T-helper 22 cell (primary cell): ENCODE data around the gene AMBRA1.

Experiments
- DNase-seq: peaks from one replicate; pipeline ENCODE4 v3.0.0-alpha.2; 2020; ENCODE audit warnings: low read depth

Gene AMBRA1

DNA sequence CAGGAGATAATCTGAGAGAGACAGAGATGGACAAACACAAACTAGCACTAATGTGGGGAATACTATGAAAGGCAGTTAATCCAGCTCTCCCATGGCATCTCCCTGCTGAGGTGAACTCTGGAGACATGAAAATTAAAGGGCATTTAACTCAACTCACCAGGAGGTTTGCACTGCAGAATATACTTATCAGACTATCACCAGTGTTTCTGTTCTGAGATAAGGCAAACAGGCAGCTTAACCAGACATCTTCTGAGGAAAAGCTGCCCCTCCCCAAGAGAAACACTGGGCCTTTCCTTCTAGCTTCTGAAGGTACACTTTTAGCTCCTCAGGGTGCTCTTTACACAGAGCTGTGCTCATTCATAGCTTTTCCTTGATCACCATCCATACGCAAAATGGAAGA, 85.5 kb downstream of the AMBRA1 start:
- DNase-seq = no peak

DNA sequence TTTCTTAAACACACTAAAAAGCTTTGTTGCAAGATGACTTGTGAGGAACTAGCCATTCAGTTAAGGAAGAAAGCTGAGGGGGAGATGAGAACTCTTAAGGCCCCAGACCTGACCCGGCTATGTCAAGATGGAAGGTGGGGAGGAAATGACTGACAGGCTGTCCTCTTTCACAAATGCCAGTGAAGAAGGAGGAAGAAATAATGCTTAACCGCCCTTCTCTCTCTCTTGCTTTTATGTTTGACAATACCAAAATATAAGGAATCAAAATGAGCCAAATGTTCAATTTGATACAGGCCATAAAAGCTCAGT, 87.4 kb downstream of the AMBRA1 start:
- no peak for DNase-seq

DNA sequence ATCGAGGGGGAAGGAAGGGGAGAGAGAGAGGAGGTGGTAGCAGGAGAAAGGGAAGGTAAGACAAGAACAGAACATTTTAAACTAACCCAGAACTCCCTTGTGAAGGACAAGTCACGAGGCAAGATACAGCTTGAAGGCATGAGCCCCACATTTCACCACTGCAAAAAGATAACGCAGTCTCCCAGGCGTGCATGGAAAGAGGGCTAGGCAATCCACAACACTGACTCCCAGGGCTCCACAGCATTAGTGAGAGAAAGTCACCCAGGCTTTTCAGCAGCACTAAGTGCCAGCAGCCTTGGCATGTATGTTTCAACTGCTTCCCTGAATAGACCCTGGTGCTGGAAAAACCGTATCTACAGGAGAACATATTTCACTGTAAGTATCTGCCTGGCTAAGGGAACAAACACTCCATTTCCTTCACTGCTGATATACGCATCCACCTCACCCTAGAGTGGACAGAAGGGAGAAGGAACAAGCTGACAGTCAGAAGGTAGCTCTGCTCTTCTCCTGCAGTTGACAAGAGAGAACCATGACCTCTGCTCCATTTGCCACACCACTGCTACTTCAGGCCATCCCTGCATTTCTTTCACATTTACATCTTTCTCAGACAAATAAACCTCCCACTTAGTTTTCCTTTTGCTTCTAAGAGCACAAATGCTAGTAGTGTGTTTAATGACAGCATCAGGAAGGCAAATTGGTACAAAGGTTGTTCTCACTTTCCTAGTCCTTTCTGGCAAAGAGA, 87.9 kb downstream of the AMBRA1 start:
- DNase-seq = no peak

DNA sequence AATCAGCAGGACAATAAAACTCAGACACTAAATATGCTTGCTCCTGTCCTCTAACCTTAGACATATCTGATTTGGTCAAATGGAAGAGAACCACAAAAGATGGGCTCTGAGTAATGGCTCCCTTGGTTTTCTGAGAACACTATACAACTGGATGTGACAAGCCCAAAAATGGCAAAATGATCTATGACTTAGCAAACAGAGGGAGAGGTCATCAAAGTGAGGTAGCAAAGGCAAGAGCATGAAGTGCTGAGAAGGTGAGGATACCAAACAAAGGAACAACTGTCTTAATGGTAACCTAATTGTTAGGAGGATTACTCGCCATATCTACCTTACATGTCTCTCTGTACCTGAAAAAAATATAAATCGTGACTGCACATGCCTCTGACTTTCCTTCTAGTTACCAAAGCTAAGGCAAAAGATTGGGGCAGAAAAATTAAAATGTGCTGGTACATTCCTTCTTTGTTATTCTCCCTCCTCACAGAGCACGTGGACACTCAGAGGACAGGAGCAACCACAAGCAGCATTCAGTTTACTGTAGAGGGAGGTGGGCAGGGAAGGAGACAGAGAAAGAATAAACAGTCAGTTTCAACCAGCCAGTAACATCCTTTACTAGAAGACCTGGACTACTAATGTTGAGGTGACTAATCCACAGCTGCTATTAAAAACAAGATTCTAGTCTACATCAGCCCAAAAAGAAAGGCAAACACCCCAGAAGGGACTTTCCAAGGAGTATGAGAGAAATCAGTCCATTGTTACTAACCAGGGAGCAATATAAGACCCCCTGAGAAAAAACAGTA, 88.8 kb downstream of the AMBRA1 start:
- no peak for DNase-seq

DNA sequence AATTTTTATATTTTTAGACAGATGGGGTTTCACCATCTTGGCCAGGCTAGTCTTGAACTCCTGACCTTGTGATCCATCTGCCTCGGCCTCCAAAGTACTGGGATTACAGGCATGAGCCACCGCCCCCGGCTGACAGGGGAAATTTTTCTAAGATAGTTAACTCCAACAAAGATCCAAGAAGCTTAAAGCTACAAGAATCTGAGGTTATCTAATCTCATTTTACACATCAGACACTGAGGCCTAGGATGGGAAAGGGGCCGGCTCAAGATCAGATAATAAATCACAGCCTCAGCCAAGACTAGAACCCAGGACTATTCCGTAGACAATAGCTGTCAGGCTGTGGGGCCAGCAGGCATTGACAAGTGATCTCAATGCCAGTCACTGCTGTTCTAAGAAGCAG, 94.0 kb downstream of the AMBRA1 start:
- no peak for DNase-seq

DNA sequence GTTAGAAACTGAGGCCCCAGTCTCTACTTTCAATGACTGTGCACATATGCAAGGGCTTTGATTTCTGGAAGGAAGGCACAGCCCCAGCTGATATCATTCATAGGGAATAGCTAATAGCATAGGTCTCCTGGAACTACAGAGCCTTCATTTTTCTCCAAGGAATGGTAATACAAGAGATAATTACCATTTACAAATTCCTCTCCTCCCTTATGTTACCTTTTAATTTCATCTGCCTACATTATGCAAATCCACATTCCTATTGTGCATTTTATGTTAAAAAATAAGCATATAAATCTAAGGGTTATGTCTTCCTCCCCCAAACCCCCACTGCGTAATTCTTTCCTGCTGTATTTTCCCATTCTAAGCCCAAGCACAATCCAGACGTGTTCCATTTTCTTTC, 94.9 kb downstream of the AMBRA1 start:
- no peak for DNase-seq

DNA sequence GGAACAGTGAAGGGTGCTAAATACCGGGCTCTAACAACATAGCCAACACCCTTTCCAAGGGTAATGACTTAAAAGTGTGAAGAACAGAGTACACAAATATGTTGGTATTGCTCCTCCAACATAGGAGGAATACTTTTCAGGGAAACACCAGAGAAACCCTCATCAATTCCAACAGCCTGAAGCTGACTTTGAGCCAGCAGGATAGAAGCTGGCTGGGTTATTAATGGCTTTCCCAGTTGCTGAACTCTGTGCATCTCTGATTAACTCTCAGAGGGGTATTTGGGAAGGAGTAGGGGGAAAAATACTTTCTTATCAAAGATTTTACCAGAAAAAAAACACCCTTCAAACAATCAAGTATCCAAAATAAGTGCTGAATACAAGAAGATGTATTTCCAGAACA, 95.6 kb downstream of the AMBRA1 start:
- DNase-seq = no peak

DNA sequence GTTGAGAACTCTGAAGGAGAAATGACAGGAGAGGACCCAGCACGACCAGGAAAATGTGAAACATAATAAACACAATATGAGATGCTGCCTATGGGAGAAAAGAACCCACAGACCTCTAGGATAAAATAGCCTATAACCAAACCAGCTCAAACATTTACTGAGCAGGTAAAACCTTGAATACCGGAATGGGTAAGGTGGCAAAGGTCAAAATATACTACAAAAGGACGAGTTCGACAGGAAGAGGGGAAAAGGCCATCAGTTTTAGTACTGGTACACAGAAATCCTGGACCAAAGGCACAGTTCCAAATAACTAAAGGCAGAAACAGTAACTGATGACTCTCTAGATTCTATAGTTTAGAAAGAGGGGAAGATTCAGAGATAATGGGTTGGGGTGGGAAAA, 96.3 kb downstream of the AMBRA1 start:
- DNase-seq = no peak

DNA sequence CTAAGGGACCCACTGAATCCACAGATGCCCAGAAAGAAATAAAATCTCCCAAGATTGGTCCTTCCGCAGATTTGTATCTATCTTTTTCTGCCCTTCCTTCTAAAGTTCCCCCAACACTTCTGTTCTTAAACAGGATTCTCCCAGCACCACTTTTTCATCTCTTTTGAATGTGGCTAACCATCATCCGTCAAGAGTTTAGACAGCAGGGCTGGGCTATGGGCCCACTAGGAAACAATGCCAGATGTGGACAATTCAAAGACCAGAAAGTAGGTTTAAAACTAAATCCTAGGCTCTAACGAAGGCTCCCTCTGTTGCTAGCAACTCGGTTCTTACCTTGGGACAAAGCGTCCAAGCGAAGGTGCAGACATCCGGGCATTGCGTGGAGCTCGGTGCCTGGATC, 100.0 kb downstream of the AMBRA1 start:
- no peak for DNase-seq

DNA sequence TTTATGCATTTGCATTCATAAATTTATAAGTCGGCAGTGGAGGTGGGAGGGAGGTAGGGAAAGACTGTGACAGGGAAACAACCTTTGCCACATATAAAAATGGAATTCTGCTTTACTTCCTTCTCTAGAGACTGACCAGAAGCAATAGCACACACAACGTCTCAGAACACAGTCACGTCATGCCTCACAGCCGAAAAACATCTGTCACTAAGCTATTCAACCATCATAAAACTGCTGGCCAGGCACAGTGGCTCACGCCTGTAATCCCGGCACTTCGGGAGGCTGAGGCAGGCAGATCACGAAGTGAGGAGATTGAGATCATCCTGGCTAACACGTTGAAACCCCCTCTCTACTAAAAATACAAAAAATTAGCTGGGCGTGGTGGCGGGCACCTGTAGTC, 101.3 kb downstream of the AMBRA1 start:
- no peak for DNase-seq

DNA sequence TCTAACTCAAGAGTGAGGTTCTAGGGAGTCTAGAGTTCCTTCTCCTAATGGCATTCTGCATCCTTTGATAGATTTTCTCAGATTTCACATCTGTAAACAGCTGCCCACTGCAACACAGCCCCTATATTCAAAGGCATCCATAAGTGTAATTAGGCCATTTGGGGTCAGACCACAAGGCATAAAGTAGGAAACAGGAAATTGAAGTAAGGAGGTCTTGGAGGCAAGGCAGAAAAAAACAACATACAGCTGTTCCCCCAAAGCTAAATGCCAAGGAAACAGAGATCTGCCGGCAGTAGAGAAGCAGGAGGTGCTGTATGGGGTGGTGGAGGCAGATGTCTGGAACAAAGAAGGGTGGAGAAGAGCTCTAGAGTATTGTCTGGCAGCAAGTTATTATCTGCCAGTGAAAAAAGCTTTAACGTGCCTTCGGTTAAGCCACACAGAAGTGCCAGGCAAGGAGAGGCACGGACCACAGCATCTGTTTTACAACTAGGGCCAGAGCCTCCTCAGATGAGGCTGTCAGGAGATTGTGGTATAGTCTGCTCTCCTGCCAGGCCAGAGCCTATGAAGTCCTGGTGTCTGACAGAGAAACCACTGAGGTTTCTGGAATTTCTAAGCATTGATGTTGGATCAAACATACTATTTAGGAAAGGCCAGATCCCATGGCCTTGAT, 102.0 kb downstream of the AMBRA1 start:
- no peak for DNase-seq

DNA sequence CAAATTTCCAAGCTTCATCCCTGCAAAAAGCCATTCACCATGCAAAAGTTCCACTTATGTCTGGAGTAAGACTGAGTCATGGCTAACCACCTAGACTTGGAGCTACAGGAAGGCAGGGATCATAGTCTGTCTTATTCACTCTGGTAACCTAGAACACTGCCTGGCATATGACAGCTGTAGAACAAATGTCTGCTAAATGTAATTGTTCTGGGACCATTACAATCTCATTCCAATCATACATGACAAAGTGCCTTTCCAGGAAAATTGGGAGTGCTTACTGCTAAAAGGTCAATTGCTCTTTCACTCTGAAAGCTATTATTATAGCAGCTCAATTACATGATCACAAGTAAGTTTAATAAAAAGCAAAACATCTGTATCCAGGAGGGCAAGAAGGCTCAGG, 103.2 kb downstream of the AMBRA1 start:
- DNase-seq = no peak

DNA sequence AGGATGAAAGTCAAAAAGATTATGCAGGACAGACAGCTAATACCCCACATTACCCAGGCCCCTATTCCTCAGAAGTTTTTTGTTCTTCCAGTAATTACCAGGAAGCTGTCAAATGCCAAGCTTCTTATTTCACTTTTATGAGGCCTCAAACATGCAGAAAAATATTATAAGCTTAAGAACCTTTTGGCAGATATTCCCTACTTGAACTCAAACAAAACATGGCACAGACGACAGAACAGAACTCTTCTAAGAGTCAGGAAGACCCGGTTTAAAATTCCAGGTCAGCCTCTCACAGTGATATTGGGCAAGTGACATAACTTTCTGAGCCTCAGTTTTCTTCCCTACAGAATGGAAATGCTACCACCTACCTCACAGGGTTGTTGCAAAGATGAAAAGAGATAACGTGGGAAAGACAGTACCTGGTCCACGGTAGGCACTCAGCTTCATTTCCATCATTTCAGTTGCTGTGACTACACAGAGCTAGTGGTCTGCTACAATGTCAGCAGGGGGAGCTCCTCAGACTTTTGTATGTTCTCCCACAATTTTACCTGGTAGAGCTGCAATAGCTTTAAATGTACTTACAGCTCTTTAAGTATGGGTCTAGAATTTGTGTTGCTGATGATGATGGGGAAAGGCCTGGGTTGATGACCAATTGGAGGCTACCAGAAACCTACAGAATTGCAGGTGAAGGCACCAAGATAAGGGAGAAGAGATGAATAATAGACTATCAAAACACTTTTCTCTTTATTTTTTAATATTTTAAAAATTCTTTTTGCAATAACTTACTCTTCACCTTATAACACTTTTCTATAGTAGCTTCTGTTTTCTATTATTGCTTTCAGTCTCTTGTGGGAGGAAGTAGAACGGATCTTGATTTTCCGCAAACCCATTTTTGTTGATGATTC, 103.9 kb downstream of the AMBRA1 start:
- no peak for DNase-seq

DNA sequence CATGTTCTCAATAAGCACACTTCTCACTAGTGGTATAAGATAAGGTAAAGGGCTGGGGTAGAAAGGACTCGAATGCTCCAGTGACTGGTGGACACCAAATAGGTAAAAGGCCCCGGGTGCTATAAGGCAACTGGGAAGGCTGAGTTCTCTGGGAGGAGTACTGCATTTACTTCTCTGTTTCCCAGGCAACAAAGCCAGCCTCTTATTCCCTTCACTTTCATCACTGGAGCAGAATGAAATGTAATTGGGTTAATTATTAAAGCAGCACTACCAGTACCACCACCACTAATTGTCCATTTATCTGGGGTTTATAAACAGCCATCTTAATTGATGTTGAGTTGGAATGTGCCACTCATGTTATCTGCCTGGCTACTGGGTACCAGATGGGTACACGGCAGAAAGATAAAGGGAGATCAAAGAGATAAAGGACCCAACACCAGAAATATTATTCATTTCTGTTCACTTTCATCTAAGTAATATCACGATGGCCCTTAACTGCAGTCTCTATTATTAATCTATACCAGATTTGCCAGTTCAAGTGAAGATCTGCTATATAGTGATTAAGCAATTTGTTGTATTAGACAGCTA, 107.9 kb downstream of the AMBRA1 start:
- DNase-seq = no peak

DNA sequence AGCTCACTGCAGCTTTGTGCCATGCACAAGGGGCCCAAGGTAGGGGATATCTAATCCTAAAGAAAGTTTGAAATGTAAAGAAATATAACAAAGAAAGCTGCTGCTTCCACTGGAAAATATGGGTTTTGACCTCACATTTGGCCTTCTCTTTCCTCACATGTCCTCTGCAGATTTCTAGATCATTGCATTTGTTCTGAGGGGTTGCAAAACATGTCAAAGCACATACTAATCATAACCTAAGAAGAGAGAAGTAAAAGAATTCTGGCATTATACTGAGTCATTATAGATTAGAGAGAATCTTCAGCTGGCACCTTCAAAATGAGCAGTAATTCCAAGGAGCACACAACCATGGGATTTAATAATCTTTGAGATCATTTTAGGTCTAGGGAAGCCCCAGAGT, 109.7 kb downstream of the AMBRA1 start:
- no peak for DNase-seq

DNA sequence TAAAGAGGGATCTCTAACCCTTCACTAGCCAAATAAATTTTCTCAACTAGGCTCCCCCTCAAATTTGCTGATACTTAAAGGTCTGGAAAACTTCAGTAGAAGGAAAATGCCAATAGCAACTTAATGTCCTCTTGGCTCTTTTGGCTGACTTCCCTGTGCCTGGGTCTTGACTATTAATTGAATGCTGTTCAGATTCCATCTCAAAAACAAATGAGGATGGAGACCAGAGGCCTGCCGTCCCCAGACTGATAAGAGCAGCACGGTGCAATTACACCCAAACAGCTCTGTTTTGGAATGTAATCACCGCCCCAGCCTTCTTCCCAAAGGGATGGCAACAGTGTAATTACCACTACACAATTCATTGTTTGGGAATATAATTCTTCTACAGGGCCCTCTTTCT, 112.9 kb downstream of the AMBRA1 start:
- no peak for DNase-seq

DNA sequence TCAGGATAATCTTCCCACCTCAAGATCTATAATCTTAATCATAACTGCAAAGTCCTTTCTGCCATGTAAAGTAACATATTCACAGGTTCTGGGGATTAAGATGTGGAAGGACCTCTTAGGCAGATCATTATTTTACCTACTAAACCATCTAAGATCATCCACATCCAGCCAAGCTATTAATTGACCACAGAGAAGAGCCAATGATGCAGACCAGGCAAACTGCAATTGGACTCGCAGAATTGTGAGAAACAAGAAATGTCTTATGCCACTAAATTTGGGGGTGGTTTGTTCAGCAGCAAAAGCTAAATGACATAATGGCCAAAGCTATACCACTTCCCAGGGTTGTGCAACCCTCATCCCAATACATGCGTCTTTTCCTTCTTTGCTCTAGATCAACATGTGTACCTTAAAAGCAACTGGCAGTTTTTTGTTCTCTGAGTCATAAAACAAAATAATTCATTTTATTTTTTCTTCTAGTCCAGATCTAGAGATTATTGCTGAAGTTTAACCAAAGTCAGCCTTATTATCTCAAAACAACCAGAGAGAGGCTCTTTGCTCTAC, 113.6 kb downstream of the AMBRA1 start:
- no peak for DNase-seq

DNA sequence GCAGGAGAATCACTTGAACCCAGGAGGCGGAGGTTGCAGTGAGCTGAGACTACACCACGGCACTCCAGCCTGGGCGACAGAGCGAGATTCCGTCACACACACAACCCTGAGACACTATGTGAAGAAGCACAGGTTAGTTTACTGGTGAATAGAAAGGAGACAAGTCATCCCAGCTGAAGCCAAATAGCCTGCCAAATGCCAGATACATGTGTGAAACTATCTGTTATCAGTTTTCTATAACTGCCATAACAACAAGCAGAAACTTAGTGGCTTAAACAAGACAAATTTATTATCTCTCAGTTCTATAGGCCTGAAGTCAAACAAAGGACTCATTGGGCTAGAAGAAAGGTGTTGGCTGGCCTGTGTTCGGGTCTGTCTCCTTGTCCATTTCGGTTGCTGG, 114.2 kb downstream of the AMBRA1 start:
- DNase-seq = no peak

DNA sequence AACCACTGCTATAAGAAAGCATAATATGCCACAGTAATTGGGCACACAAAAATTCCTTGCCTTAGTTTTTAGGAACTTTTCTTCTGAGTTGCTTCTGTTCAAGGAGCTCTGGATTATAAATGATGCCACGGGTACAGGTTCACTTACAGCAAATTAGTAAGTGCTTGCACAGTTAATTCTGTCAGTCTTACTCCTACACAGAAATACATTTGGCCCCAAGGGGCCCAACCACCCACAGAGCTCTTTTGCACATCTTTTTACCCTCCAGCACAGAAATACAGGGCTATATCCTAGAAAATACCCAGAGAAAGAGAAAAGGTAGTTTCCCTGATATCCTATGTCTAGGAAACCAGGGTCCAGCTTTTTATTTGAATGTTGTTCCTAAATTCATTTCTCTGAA, 115.6 kb downstream of the AMBRA1 start:
- no peak for DNase-seq

DNA sequence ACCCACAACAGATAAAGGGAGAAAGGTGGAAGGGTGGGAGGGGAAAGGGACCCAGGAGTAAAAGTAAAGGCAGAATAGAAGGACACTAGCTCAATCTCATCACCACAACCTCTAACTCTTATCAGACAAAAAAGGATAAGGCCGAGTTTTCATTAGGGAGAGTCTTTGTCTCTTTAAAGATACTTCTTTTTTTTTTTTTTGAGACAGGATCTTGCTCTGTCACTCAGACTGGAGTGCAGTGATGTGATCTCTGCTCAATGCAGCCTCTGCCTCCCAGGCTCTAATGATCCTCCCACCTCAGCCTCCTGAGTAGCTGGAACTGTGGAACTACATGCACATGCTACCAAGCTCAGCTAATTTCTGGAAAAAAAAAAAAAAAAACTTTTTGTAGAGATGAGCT, 116.7 kb downstream of the AMBRA1 start:
- no peak for DNase-seq

DNA sequence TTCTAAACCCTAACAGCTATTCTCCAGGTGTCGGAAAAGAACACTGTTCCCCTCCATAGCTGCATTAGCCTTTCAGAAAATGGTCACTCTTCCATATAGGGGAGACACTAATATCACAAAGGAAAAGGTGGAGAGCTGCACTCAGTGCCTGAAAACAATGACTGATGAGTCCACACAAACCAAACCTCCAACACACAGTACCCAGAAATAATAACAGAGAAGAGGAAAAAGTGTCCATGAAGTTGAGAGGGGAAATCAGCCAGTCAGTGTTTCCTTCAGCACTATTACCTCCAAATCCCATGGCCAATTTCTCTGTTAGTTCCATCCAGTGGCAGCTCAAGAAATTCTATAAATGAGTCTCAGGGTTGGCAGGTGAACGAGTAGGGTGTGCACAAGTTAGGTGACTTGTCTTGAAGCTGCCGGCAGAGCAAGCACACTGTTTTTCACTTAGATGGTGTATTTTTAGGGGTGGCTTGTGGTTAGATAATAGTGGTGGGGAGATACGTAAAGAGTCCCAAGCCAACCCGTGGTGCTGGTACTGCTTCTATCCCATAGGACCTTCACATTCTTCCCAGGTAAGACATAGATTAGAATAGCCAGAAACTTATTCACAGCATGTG, 117.8 kb downstream of the AMBRA1 start:
- no peak for DNase-seq
